Loucy (cell line): ENCODE measurements around the gene HIVEP1.

Experiments
- CTCF ChIP-seq: fragments of 200-600 bp; sonication (generic); conservative IDR thresholded peaks from 2 replicates; pipeline ENCODE4 v1.5.1; 2014; ENCODE audit warnings: mild to moderate bottlenecking, antibody characterized with exemption, low read length
- EZH2phosphoT487 ChIP-seq: fragments of 200-600 bp; IDR thresholded peaks from 2 replicates; pipeline ENCODE4 v1.6.1; 2018; ENCODE audit warnings: antibody characterized with exemption, mild to moderate bottlenecking, moderate library complexity, borderline replicate concordance

GRCh38 chr6:11989386-11989785 is 22.7 kb upstream of the HIVEP1 start:
- no peak for TF ChIP-seq CTCF
- no peak for TF ChIP-seq EZH2phosphoT487
